OCI-LY7 (cell line): Measurements from ENCODE around the gene JAZF1. TPM values are rescaled to one million over a fixed set of nuclear protein-coding genes. Genes with fewer than 3 reads are reported as not detected.

ENCODE experiments used
- BruUV-seq: library from RNA; stranded (reverse); fragments of 400-500 nt; replicated peaks from 2 replicates; lab custom pipeline; 2021; lab: Mats Ljungman, UMichigan
- CTCF ChIA-PET: fragments of 300-600 bp; sonication (Branson Sonifier 250); formaldehyde crosslinking; loops from one replicate; lab custom pipeline; 2022; ENCODE audit warnings: antibody characterized with exemption; ENCODE audit not compliant: unreplicated experiment; lab: Charles Lee
- POLR2A ChIA-PET: fragments of 300-600 bp; sonication (Branson Sonifier 250); formaldehyde crosslinking; loops from one replicate; lab custom pipeline; 2022; ENCODE audit warnings: antibody characterized with exemption; lab: Charles Lee
- DNase-seq: peaks from one replicate; pipeline ENCODE4 v3.0.0-alpha.2; 2015; ENCODE audit warnings: low spot score
- H2AFZ ChIP-seq: fragments of 200-600 bp; sonication (generic), shearing (Covaris generic); 2 replicates; pipeline ENCODE4 v1.6.1; 2014; ENCODE audit warnings: mild to moderate bottlenecking, antibody characterized with exemption, low read length, moderate library complexity
- H3K27ac ChIP-seq: fragments of 200-600 bp; sonication (generic); 2 replicates; pipeline ENCODE4 v1.5.1; 2014; ENCODE audit warnings: mixed run types, low read depth, mild to moderate bottlenecking, moderate library complexity, low read length, inconsistent platforms; ENCODE audit not compliant: poor library complexity, severe bottlenecking
- H3K36me3 ChIP-seq: fragments of 200-600 bp; sonication (generic); 2 replicates; pipeline ENCODE4 v1.6.1; 2014; ENCODE audit warnings: mild to moderate bottlenecking, antibody characterized with exemption, low read length, moderate library complexity, mixed read lengths; ENCODE audit not compliant: insufficient read depth
- H3K4me1 ChIP-seq: fragments of 200-600 bp; sonication (generic); 2 replicates; pipeline ENCODE4 v1.5.1; 2014; ENCODE audit warnings: mild to moderate bottlenecking, low read length; ENCODE audit not compliant: insufficient read depth, poor library complexity, severe bottlenecking
- H3K4me2 ChIP-seq: fragments of 200-600 bp; sonication (generic); 2 replicates; pipeline ENCODE4 v1.6.1; 2014; ENCODE audit warnings: mild to moderate bottlenecking, low read length
- H3K4me3 ChIP-seq: fragments of 200-600 bp; sonication (generic); 2 replicates; pipeline ENCODE4 v1.5.1; 2014; ENCODE audit warnings: mild to moderate bottlenecking, low read depth, low read length; ENCODE audit not compliant: poor library complexity, severe bottlenecking
- H3K79me2 ChIP-seq: fragments of 200-600 bp; sonication (generic); 2 replicates; pipeline ENCODE4 v1.6.1; 2016; ENCODE audit warnings: low read depth, mild to moderate bottlenecking, low read length, moderate library complexity, mixed read lengths; ENCODE audit not compliant: insufficient read depth
- H3K9me2 ChIP-seq: fragments of 200-600 bp; sonication (generic); 2 replicates; pipeline ENCODE4 v1.6.1; 2016; ENCODE audit warnings: mild to moderate bottlenecking, low read length, mixed read lengths; ENCODE audit not compliant: insufficient read depth
- H3K9me3 ChIP-seq: fragments of 200-600 bp; sonication (generic); 2 replicates; pipeline ENCODE4 v1.6.1; 2014; ENCODE audit warnings: mild to moderate bottlenecking, mixed run types, low read length, mixed read lengths
- H4K20me1 ChIP-seq: fragments of 200-600 bp; sonication (generic); 2 replicates; pipeline ENCODE4 v1.6.1; 2014; ENCODE audit warnings: mild to moderate bottlenecking, antibody characterized with exemption, low read length, moderate library complexity, mixed read lengths; ENCODE audit not compliant: insufficient read depth
- EZH2phosphoT487 ChIP-seq: fragments of 200-600 bp; sonication (generic); IDR thresholded peaks from 2 replicates; pipeline ENCODE4 v1.6.1; 2018; ENCODE audit warnings: low read depth, borderline replicate concordance, mild to moderate bottlenecking, mixed run types, antibody characterized with exemption, low read length, moderate library complexity, mixed read lengths
- intact Hi-C: fragments of 100-400 bp; cut with micrococcal nuclease; formaldehyde crosslinking; loops from one replicate; pipeline ENCODE4 v1.10.0; 2022; ENCODE audit not compliant: unreplicated experiment
- total RNA-seq, 2 experiments: library from RNA; depleted of rRNA in 1 of 2; stranded (reverse); fragments of >200 nt in 1 of 2; shearing (Covaris generic) in 1 of 2; gene quantifications; 2 replicates each; pipeline ENCODE4 v1.2.3, GENCODE V29; 2014 to 2022
- TF ChIP-seq, protein P1 (sequence below): fragments of 200-600 bp; sonication (generic); conservative IDR thresholded peaks from 2 replicates; pipeline ENCODE4 v1.5.1; 2014; ENCODE audit warnings: mild to moderate bottlenecking, antibody characterized with exemption, low read length, moderate library complexity, mixed read lengths

Gene JAZF1
- total RNA-seq, 2 experiments from 2014 or later = 6.3 to 25.0 TPM

DNA sequence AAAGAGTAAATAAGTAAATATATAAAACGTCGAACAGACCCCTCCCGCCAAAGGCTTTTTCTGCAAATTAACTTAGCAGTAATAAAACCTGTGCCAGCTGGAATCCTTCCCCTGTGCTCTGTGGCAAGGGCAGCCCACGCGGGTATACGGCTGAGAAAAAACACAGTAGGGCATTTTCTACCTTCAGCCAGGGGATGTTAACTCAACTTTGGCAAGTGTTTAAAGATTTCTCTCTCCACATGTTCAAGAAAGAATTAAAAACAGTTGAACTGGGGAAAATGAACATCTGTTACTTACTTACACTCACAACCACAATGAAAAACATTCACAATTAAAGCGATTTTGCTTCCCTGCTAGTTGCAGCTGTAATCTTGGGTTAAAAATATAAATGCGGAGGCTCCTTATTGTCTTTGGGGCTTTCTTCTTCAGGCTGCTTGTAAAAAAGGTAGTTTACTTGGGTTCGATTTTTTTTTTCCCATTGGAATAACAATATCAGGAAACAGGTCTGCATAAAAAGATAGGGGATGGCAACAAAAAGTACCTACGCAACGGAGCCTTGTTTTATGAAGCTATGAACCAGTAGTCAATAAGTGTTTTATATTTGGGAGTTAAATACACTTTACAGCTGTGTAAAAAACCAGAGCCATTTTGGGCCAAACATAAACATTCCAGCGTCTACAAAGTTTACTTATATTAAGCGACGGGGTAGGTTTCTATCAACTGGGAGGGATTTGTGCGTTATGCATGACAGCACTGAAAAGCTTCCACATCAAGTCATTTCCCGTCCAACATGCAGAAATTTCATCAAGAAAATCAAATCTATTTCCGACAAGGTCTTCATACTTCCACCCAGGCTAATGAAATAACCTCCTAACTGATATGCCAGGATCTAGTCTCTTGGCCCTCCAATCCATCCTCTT lies 308.0 kb downstream of the JAZF1 start:
- H3K36me3 ChIP-seq = no peaks in the 10 kb centered on the region
- TF ChIP-seq, protein P1, sequence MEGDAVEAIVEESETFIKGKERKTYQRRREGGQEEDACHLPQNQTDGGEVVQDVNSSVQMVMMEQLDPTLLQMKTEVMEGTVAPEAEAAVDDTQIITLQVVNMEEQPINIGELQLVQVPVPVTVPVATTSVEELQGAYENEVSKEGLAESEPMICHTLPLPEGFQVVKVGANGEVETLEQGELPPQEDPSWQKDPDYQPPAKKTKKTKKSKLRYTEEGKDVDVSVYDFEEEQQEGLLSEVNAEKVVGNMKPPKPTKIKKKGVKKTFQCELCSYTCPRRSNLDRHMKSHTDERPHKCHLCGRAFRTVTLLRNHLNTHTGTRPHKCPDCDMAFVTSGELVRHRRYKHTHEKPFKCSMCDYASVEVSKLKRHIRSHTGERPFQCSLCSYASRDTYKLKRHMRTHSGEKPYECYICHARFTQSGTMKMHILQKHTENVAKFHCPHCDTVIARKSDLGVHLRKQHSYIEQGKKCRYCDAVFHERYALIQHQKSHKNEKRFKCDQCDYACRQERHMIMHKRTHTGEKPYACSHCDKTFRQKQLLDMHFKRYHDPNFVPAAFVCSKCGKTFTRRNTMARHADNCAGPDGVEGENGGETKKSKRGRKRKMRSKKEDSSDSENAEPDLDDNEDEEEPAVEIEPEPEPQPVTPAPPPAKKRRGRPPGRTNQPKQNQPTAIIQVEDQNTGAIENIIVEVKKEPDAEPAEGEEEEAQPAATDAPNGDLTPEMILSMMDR = no peak
- no peak for TF ChIP-seq EZH2phosphoT487
- H3K79me2 ChIP-seq = no peaks in the 10 kb centered on the region
- no peak overlapping the region for H3K4me2 ChIP-seq
- no peak overlapping the region for H2AFZ ChIP-seq
- no peaks in the 10 kb centered on the region for H3K9me3 ChIP-seq
- no peak overlapping the region for H3K27ac ChIP-seq
- H3K4me3 ChIP-seq = no peak overlapping the region
- POLR2A ChIA-PET = interaction anchor here (0.6 to 0.9 kb wide), 4 partner anchors 13 to 66 kb away, joined by 3 to 4 read pairs (median 3); no protein-coding TSS in a partner anchor
- no TSS peak for BruUV-seq
- H3K4me1 ChIP-seq = no peaks in the 10 kb centered on the region
- CTCF ChIA-PET = no interaction called here
- H4K20me1 ChIP-seq = no peaks in the 10 kb centered on the region
- no peak for DNase-seq
- intact Hi-C loops = no loop called here
- H3K9me2 ChIP-seq = no peaks in the 10 kb centered on the region

DNA sequence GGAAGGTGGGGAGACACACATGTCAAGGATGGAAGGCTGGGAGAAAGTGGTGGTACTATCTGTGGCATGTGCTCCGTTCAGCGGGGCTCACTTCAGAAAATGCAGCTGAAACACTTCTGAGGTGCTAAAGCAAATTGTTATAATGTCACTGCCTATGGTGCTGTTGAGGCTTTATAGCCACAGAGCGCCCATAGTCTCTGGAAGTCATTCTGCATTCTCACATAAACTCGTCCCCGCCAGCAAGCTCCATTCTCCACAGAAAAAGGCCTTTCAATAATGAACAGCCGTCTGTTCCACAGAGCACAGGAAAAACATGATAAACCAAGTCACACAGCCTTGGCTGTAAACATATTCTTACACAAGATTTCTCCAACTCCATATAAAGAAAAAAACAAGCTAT lies 308.7 kb downstream of the JAZF1 start:
- Histone ChIP-seq H3K9me2 (no peaks in the 10 kb centered on the region), H3K9me3 (no peaks in the 10 kb centered on the region), H3K79me2 (no peaks in the 10 kb centered on the region), H2AFZ (no peak overlapping the region), H3K36me3 (no peaks in the 10 kb centered on the region), H3K4me3 (no peak overlapping the region), H3K4me2 (no peak overlapping the region), H4K20me1 (no peaks in the 10 kb centered on the region), H3K4me1 (no peaks in the 10 kb centered on the region), H3K27ac (no peak overlapping the region)
- POLR2A ChIA-PET = interaction anchor here (0.6 to 0.9 kb wide), 3 partner anchors 17 to 66 kb away, joined by 3 to 4 read pairs (median 3); no protein-coding TSS in a partner anchor
- no TSS peak for BruUV-seq
- intact Hi-C loops = no loop called here
- DNase-seq = no peak
- CTCF ChIA-PET = no interaction called here
- TF ChIP-seq, protein P1 = no peak
- TF ChIP-seq EZH2phosphoT487 = no peak

DNA sequence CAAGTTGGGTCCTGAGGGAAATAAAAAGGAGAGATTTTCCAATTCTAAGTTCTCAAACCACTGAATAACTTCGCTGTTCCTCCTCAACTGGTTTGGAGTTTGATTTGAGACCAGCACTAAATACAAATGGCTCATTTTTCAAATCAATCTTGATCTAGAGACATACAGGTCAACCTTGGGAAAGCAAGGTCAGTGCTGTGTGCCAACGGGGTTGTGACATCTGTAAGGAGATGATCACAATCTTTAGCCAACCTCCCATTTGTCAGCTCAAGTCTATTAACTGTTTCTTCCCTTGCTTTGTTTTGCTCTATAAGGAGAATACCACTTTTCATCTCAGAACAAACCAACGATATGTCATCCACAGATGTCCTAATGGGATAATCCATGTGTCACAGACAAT lies 309.5 kb downstream of the JAZF1 start:
- no peak for TF ChIP-seq EZH2phosphoT487
- TF ChIP-seq, protein P1 = no peak
- intact Hi-C loops = no loop called here
- H2AFZ ChIP-seq = no peak overlapping the region
- H3K27ac ChIP-seq = no peak overlapping the region
- H4K20me1 ChIP-seq = no peaks in the 10 kb centered on the region
- H3K9me2 ChIP-seq = no peaks in the 10 kb centered on the region
- H3K9me3 ChIP-seq = no peaks in the 10 kb centered on the region
- ChIA-PET CTCF (no interaction called here), POLR2A (no interaction called here)
- no peak for DNase-seq
- no TSS peak for BruUV-seq
- H3K4me2 ChIP-seq = no peak overlapping the region
- H3K4me3 ChIP-seq = no peak overlapping the region
- H3K4me1 ChIP-seq = no peaks in the 10 kb centered on the region
- H3K79me2 ChIP-seq = no peaks in the 10 kb centered on the region
- H3K36me3 ChIP-seq = no peaks in the 10 kb centered on the region
